Osteoblast (primary cell): ENCODE measurements around the gene AMN. TPM values are rescaled to one million over a fixed set of nuclear protein-coding genes. Genes with fewer than 3 reads are reported as not detected.

Experiments used
- DNase-seq: peaks from one replicate; pipeline ENCODE4 v3.0.0; 2011; ENCODE audit warnings: low spot score, mixed read lengths; ENCODE audit not compliant: insufficient read length; ENCODE audit errors: missing footprints
- H2AFZ ChIP-seq: 2 replicates; pipeline ENCODE4 v1.6.0; 2011; ENCODE audit warnings: mild to moderate bottlenecking, low read length
- H3K27ac ChIP-seq: 2 replicates; pipeline ENCODE4 v1.5.1; 2011; ENCODE audit warnings: mild to moderate bottlenecking, low read depth, low read length, moderate library complexity
- H3K27me3 ChIP-seq: 2 replicates; pipeline ENCODE4 v1.6.0; 2012; ENCODE audit warnings: mild to moderate bottlenecking, control low read depth, inconsistent platforms, low read length, moderate library complexity; ENCODE audit not compliant: insufficient read depth
- H3K36me3 ChIP-seq: 2 replicates; pipeline ENCODE4 v1.5.1; 2011; ENCODE audit warnings: mild to moderate bottlenecking, low read length, control low read depth, moderate library complexity; ENCODE audit not compliant: insufficient read depth
- H3K4me1 ChIP-seq: 2 replicates; pipeline ENCODE4 v1.5.1; 2011; ENCODE audit warnings: mild to moderate bottlenecking, low read length, control low read depth, moderate library complexity; ENCODE audit not compliant: insufficient read depth
- H3K4me2 ChIP-seq: 2 replicates; pipeline ENCODE4 v1.6.0; 2011; ENCODE audit warnings: mild to moderate bottlenecking, low read length; ENCODE audit not compliant: insufficient read depth
- H3K4me3 ChIP-seq: fragments of 200-600 bp; sonication (generic); 3 replicates; pipeline ENCODE4 v1.5.1; 2012; ENCODE audit warnings: mild to moderate bottlenecking, low read length, inconsistent platforms; ENCODE audit not compliant: insufficient read depth
- H3K79me2 ChIP-seq: 2 replicates; pipeline ENCODE4 v1.6.0; 2012; ENCODE audit warnings: mild to moderate bottlenecking, low read length, control low read depth, inconsistent platforms; ENCODE audit not compliant: insufficient read depth
- H3K9me3 ChIP-seq: 2 replicates; pipeline ENCODE4 v1.5.1; 2011; ENCODE audit warnings: low read depth, low read length, control low read depth
- H4K20me1 ChIP-seq: 2 replicates; pipeline ENCODE4 v1.6.0; 2012; ENCODE audit warnings: mild to moderate bottlenecking, low read length, control low read depth; ENCODE audit not compliant: insufficient read depth
- total RNA-seq: library from RNA; depleted of rRNA; stranded (reverse); fragments of >200 nt; gene quantifications from 2 replicates; pipeline ENCODE4 v1.2.3, GENCODE V29; 2012
- TF ChIP-seq, protein P1 (sequence below): IDR thresholded peaks from 2 replicates; pipeline ENCODE4 v1.5.1; 2011; ENCODE audit warnings: mild to moderate bottlenecking, low read depth, low read length, moderate library complexity; ENCODE audit errors: extremely low read depth

AMN gene
- total RNA-seq, 1 donor: under 0.01 TPM

DNA sequence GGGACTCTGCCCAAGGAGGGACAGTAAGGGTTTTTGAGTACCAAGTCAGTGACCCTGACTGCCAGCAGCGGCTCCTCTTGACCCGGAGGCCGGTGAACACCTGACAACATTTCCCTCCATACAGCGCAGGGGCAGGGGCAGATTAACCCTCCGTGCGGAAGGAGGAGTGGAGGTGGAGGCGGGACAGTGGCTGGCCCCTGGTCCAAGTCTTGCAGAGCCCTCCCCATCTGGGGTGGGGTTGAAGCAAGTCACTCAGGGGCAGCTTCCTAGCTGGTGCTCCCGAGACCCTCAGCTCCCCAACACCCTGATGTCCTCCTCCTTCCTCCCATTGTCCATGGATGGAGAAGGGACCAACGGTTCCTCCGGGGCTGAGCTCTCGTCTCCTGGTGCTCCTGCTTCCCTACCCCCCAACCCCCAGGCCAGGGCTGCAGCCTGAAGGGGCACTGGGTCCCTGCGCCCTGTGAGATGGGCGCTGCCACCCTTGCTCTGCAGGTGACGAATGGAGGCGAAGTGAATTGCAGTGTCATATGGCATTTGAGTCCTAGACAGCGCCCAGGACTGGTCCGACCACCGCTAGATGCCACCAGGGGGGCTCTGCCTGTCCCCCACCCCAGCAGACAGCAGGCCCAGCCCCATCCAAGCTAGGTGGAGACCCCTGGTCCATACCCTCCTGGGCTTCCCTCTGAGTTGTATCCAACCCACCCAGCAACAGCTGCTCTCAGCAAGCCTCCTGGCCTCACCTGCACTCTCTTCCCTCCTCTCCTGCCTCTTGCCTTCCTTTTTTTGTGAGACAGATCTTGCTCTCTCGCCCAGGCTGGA, 7.0 kb upstream of the AMN start:
- H3K27ac ChIP-seq: no peak overlapping the region
- H3K79me2 ChIP-seq: no peaks in the 10 kb centered on the region
- H3K4me1 ChIP-seq: no peaks in the 10 kb centered on the region
- no peak overlapping the region for H3K4me2 ChIP-seq
- peaks cover 4% of the 10 kb centered on the region for H4K20me1 ChIP-seq
- TF ChIP-seq, protein P1, sequence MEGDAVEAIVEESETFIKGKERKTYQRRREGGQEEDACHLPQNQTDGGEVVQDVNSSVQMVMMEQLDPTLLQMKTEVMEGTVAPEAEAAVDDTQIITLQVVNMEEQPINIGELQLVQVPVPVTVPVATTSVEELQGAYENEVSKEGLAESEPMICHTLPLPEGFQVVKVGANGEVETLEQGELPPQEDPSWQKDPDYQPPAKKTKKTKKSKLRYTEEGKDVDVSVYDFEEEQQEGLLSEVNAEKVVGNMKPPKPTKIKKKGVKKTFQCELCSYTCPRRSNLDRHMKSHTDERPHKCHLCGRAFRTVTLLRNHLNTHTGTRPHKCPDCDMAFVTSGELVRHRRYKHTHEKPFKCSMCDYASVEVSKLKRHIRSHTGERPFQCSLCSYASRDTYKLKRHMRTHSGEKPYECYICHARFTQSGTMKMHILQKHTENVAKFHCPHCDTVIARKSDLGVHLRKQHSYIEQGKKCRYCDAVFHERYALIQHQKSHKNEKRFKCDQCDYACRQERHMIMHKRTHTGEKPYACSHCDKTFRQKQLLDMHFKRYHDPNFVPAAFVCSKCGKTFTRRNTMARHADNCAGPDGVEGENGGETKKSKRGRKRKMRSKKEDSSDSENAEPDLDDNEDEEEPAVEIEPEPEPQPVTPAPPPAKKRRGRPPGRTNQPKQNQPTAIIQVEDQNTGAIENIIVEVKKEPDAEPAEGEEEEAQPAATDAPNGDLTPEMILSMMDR: no peak
- H3K36me3 ChIP-seq: no peaks in the 10 kb centered on the region
- H3K27me3 ChIP-seq: no peaks in the 10 kb centered on the region
- DNase-seq: peak; percentile 86
- no peak overlapping the region for H2AFZ ChIP-seq
- no peaks in the 10 kb centered on the region for H3K9me3 ChIP-seq
- H3K4me3 ChIP-seq: no peak overlapping the region

DNA sequence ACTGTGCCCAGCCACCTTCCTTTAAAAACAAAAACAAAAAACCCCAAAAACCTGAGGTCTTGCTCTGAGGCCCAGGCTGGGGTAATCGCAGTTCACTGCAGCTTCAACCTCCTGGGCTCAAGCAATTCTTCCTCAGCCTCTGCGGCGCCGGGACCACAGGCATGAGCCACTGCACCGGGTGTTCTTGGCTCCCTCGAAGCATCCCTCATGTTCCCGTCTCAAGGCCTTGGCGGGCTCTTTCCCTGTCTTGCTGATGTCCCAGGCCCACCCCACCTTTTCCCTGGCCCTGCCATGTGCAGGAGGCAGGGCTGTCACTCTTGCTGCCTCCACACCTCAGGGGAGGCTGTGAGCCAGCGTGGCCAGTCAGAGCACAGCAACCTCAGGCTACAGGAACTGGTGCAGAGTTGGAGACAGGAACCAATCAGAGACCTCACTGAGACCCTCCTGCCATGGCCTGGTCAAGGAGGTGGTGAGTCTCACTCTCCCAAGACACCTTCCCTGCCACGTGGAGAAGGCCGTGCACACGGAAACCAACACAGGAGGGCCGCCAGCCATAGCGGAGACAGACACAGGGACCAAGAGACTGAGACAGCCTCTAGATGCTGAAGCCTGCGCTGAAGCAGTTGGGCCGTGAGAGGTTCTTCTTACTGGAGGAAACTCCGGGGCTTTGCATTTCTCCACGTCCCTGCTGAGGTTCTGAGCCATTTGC, 6.0 kb upstream of the AMN start:
- Histone ChIP-seq H3K79me2 (no peaks in the 10 kb centered on the region), H3K36me3 (no peaks in the 10 kb centered on the region), H3K4me1 (no peaks in the 10 kb centered on the region), H3K4me2 (no peak overlapping the region), H4K20me1 (peaks cover 4% of the 10 kb centered on the region), H3K27me3 (no peaks in the 10 kb centered on the region), H2AFZ (no peak overlapping the region), H3K27ac (no peak overlapping the region), H3K9me3 (peaks cover 2% of the 10 kb centered on the region), H3K4me3 (no peak overlapping the region)
- DNase-seq: peak; percentile 77
- TF ChIP-seq, protein P1: no peak

DNA sequence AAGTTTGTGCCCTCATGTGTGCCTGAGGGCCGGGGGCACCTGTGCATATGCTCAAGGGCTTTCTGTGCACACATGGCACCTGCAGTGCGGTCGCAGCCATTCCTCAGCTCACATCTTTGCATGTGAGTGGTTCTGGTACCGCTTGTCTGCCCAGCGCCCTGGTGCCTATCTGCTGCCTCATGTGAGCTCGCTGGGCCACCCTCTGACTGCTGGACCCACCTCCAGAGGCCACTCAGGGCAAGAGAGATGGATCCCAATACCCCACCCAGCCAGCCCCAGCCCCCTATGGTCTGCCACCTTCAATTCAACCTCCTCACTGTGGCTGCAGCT, 5.4 kb upstream of the AMN start:
- Histone ChIP-seq H3K4me3 (no peak overlapping the region), H3K79me2 (no peaks in the 10 kb centered on the region), H3K27me3 (peaks cover 3% of the 10 kb centered on the region), H3K9me3 (peaks cover 2% of the 10 kb centered on the region), H4K20me1 (peaks cover 4% of the 10 kb centered on the region), H3K36me3 (no peaks in the 10 kb centered on the region), H3K27ac (no peak overlapping the region), H3K4me2 (no peak overlapping the region), H3K4me1 (no peaks in the 10 kb centered on the region), H2AFZ (no peak overlapping the region)
- TF ChIP-seq, protein P1: no peak
- DNase-seq: peak; percentile 90
